ENCODE data around the gene ATP2B2. TPM values are rescaled to one million over a fixed set of nuclear protein-coding genes. Genes with fewer than 3 reads are reported as not detected.

The ATP2B2 gene
- total RNA-seq, 4 donors from 2014 or later = 0.11 to 0.42 (median 0.15) TPM; not detected in 1

GRCh38 chr3:10500717-10501663 is 4.4 kb downstream of the ATP2B2 start:
- Histone ChIP-seq H3K9me3 (no peaks in the 10 kb centered on the region), H3K4me1 (peaks cover 0 to 9% of the 10 kb centered on the region in 2 donors), H3K27ac (no peak overlapping the region), H3K36me3 (no peaks in the 10 kb centered on the region), H3K4me3 (replicated peaks in 1 of 3) (no peak overlapping the region), H3K27me3 (no peaks in the 10 kb centered on the region)
- DNase-seq = no peak
- WGBS, 2 donors = 62 to 75% methylated on average over 18 to 19 of the region's 19 CpGs
- intact Hi-C loops (cut with DNase I) = no loop called here
- TF ChIP-seq POLR2A (IDR thresholded peaks at IDR 0.05) = no peak
- TF ChIP-seq CTCF (IDR thresholded peaks at IDR 0.05) = no peak

DNA sequence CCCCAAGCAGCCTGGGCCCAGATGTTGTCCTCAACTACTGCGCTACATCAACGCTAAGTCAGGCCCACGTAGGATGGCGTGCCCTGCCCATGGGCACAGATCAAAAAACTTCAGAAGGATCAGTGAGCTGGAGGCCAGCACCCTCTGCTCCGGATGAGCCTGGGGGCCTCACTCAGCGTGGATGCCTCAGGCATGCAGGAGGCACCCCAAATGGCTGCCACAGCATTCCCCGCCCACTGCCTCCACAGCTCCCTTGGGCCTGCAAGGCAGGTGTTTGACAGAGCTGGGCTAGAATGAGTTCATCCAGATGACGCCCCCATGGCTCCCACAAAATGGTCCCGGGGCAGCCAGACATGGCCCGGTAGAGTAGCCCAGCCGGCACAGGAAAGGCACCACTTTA is 7.1 kb downstream of the ATP2B2 start:
- intact Hi-C loops (cut with DNase I) = no loop called here
- TF ChIP-seq CTCF (IDR thresholded peaks at IDR 0.05) (no peak), POLR2A (IDR thresholded peaks at IDR 0.05) (no peak)
- H3K4me1 ChIP-seq = no peaks in the 10 kb centered on the region
- WGBS, 2 donors = 82 to 83% methylated on average over 8 of the region's 11 CpGs
- H3K36me3 ChIP-seq = no peaks in the 10 kb centered on the region
- no peaks in the 10 kb centered on the region for H3K27me3 ChIP-seq
- no peak overlapping the region for H3K27ac ChIP-seq
- H3K4me3 ChIP-seq (replicated peaks in 1 of 3) = no peak overlapping the region
- no peak for DNase-seq
- H3K9me3 ChIP-seq = no peaks in the 10 kb centered on the region

DNA sequence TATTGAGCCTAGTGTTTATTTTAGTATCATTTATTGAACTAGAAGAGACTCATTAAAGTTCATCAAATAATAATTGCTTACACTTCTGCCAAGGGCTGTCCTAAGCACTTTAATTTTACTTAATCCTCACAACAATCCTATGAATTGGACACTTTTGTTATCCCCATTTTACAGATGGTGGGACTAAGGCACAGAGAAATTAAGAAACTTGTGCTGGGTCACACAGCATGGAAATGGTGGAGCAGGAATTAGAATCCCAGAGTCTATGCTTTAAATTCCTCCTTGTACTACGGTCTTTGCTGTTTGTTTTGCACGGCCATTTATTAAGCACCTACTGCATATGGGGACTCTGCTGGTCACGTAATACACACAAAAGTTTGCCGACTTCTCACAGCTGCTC is 7.9 kb downstream of the ATP2B2 start:
- H3K4me3 ChIP-seq (replicated peaks in 1 of 3) = no peak overlapping the region
- WGBS, 2 donors = 77 to 83% methylated on average over 4 of the region's 4 CpGs
- no peak overlapping the region for H3K27ac ChIP-seq
- no peaks in the 10 kb centered on the region for H3K4me1 ChIP-seq
- no peaks in the 10 kb centered on the region for H3K27me3 ChIP-seq
- DNase-seq = no peak
- intact Hi-C loops (cut with DNase I) = no loop called here
- TF ChIP-seq POLR2A (IDR thresholded peaks at IDR 0.05) (no peak), CTCF (IDR thresholded peaks at IDR 0.05) (no peak)
- H3K9me3 ChIP-seq = no peaks in the 10 kb centered on the region
- no peaks in the 10 kb centered on the region for H3K36me3 ChIP-seq

GRCh38 chr3:10496121-10496863 is 9.1 kb downstream of the ATP2B2 start:
- intact Hi-C loops (cut with DNase I) = no loop called here
- no peak for DNase-seq
- Histone ChIP-seq H3K9me3 (no peaks in the 10 kb centered on the region), H3K4me1 (no peaks in the 10 kb centered on the region), H3K4me3 (replicated peaks in 1 of 3) (no peak overlapping the region), H3K27me3 (no peaks in the 10 kb centered on the region), H3K36me3 (no peaks in the 10 kb centered on the region), H3K27ac (no peak overlapping the region)
- WGBS, 2 donors = 61 to 64% methylated on average over 11 of the region's 11 CpGs
- no peak for TF ChIP-seq POLR2A (IDR thresholded peaks at IDR 0.05)
- TF ChIP-seq CTCF (IDR thresholded peaks at IDR 0.05) = no peak

DNA sequence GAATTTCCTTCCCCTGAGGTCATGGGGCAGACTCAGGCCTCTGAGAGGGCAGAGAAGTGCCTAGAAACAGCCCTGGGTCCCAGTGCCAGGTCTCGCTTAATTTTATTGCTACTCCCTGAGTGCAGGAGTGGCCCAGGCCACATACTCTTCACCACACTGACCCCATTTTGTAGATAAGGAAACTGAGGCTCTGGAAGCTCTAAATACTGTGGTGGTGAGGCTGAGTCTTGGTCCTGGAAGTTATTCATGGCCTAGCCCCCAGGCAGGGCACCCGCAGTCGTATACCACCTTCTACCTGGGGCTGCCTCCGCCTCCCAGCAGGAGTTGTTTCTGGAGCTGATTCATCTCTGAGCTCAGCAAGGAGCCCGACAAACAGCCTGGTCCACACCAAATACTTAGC is 9.8 kb downstream of the ATP2B2 start:
- no peak overlapping the region for H3K4me3 ChIP-seq (replicated peaks in 1 of 3)
- no peaks in the 10 kb centered on the region for H3K36me3 ChIP-seq
- DNase-seq = no peak
- H3K4me1 ChIP-seq = no peaks in the 10 kb centered on the region
- no peaks in the 10 kb centered on the region for H3K9me3 ChIP-seq
- TF ChIP-seq CTCF (IDR thresholded peaks at IDR 0.05) (no peak), POLR2A (IDR thresholded peaks at IDR 0.05) (no peak)
- intact Hi-C loops (cut with DNase I) = no loop called here
- H3K27ac ChIP-seq = no peak overlapping the region
- 78 to 85% methylated on average over 5 of the region's 5 CpGs for WGBS, 2 donors
- no peaks in the 10 kb centered on the region for H3K27me3 ChIP-seq

All from thyroid gland (tissue), 4 donors.